ENCODE measurements around the gene NRN1. TPM values are rescaled to one million over a fixed set of nuclear protein-coding genes. Genes with fewer than 3 reads are reported as not detected.
"Not testable (repeated sequence)": the region's sequence is repeated elsewhere in the genome, so short reads cannot be mapped to it uniquely, and the experiment has no call there.

Gene NRN1
- total and polyA plus RNA-seq, 9 donors = 1.8 to 31.9 (median 5.5) TPM

- Histone ChIP-seq H3K4me1 (ENCODE audit: insufficient read depth) (no peaks in the 10 kb centered on the region), H3K27me3 (no peaks in the 10 kb centered on the region), H3K36me3 (no peaks in the 10 kb centered on the region), H3K27ac (no peak overlapping the region), H3K9me3 (no peaks in the 10 kb centered on the region), H3K4me3 (no peak overlapping the region)
- intact Hi-C loops (cut with DNase I) = no loop called here
- DNase-seq = peak in 1 of 5 donors; percentile 24
- WGBS, 3 donors = 44 to 51% (median 48%) methylated on average over 11 of the region's 11 CpGs
- TF ChIP-seq EP300 (IDR thresholded peaks at IDR 0.05) (no peak), CTCF (IDR thresholded peaks at IDR 0.05) (no peak), POLR2A (IDR thresholded peaks at IDR 0.05) (no peak)
These were observed 37.6 kb downstream of the NRN1 start for GRCh38 chr6:5968817-5969734.

GRCh38 chr6:5968036-5968435 is 38.7 kb downstream of the NRN1 start:
- H3K36me3 ChIP-seq; intact Hi-C loops (cut with DNase I); H3K4me1 ChIP-seq (ENCODE audit: insufficient read depth); H3K27ac ChIP-seq; DNase-seq; H3K9me3 ChIP-seq; H3K4me3 ChIP-seq; H3K27me3 ChIP-seq: not testable (repeated sequence)
- 80 to 81% (median 81%) methylated on average over 3 of the region's 3 CpGs for WGBS, 3 donors

GRCh38 chr6:5967594-5967993 is 39.1 kb downstream of the NRN1 start:
- no peaks in the 10 kb centered on the region for H3K36me3 ChIP-seq
- no peak for TF ChIP-seq POLR2A (IDR thresholded peaks at IDR 0.05)
- intact Hi-C loops (cut with DNase I) = no loop called here
- H3K27ac ChIP-seq = no peak overlapping the region
- WGBS, 3 donors = 32 to 54% (median 36%) methylated on average over 1 of the region's 1 CpG
- H3K4me3 ChIP-seq = no peak overlapping the region
- DNase-seq = no peak
- H3K4me1 ChIP-seq (ENCODE audit: insufficient read depth) = no peaks in the 10 kb centered on the region
- H3K27me3 ChIP-seq = no peaks in the 10 kb centered on the region
- H3K9me3 ChIP-seq = no peaks in the 10 kb centered on the region

GRCh38 chr6:5962794-5963193 is 43.9 kb downstream of the NRN1 start:
- 78 to 86% (median 84%) methylated on average over 2 of the region's 2 CpGs for WGBS, 3 donors
- no peaks in the 10 kb centered on the region for H3K27me3 ChIP-seq
- H3K27ac ChIP-seq = no peak overlapping the region
- H3K9me3 ChIP-seq = no peaks in the 10 kb centered on the region
- no peaks in the 10 kb centered on the region for H3K36me3 ChIP-seq
- no peak for DNase-seq
- no peaks in the 10 kb centered on the region for H3K4me1 ChIP-seq (ENCODE audit: insufficient read depth)
- intact Hi-C loops (cut with DNase I) = no loop called here
- H3K4me3 ChIP-seq = no peak overlapping the region
- TF ChIP-seq EP300 (IDR thresholded peaks at IDR 0.05) (no peak), POLR2A (IDR thresholded peaks at IDR 0.05) (no peak), CTCF (IDR thresholded peaks at IDR 0.05) (no peak)

GRCh38 chr6:5961836-5962235 is 44.9 kb downstream of the NRN1 start:
- intact Hi-C loops (cut with DNase I) = no loop called here
- no peak for TF ChIP-seq EP300 (IDR thresholded peaks at IDR 0.05)
- no peak for TF ChIP-seq CTCF (IDR thresholded peaks at IDR 0.05)
- TF ChIP-seq POLR2A (IDR thresholded peaks at IDR 0.05) = no peak
- DNase-seq = no peak
- H3K36me3 ChIP-seq = no peaks in the 10 kb centered on the region
- no peak overlapping the region for H3K4me3 ChIP-seq
- H3K27ac ChIP-seq = no peak overlapping the region
- no peaks in the 10 kb centered on the region for H3K9me3 ChIP-seq
- H3K27me3 ChIP-seq = no peaks in the 10 kb centered on the region
- 85 to 89% (median 87%) methylated on average over 2 of the region's 2 CpGs for WGBS, 3 donors
- no peaks in the 10 kb centered on the region for H3K4me1 ChIP-seq (ENCODE audit: insufficient read depth)
